H1 (cell line): ENCODE data around the gene LRRC72. TPM values are rescaled to one million over a fixed set of nuclear protein-coding genes. Genes with fewer than 3 reads are reported as not detected.

Experiments used
- GABPA ChIP-seq: IDR thresholded peaks from 2 replicates; pipeline ENCODE4 v1.6.1; 2011; ENCODE audit warnings: mild to moderate bottlenecking, low read length, moderate library complexity, borderline replicate concordance; ENCODE audit not compliant: insufficient read depth
- RBBP5 ChIP-seq: IDR thresholded peaks from 2 replicates; pipeline ENCODE4 v1.7.1; 2012; ENCODE audit warnings: low read depth, mild to moderate bottlenecking, inconsistent platforms, low read length, moderate library complexity, borderline replicate concordance
- TAF7 ChIP-seq: optimal IDR thresholded peaks from 2 replicates; pipeline ENCODE3; 2011; ENCODE audit warnings: low read depth, mild to moderate bottlenecking, inconsistent platforms, low read length, moderate library complexity, borderline replicate concordance
- polyA plus RNA-seq, 7 experiments: library from polyadenylated mRNA; depleted of rRNA in 3 of 7; stranded (reverse) in 5 of 7; unstranded in 2 of 7; fragments of >200 nt in 5 of 7; fragments of 200-250 nt in 2 of 7; gene quantifications; 1 replicate in 5 of 7; 2 replicates in 1 of 7; 4 replicates in 1 of 7; pipeline versions ENCODE4 v1.2.1 to v1.2.3, GENCODE V29; 2011 to 2013; ENCODE audit warnings: missing spikeins in 2 of 7, mixed read lengths in 2 of 7
- total RNA-seq: library from RNA; stranded (reverse); fragmentation: NEBNext Ultra II Directional; extraction: Animal tissue kit (Norgen Biotek cat#: 25700); gene quantifications from 2 replicates; pipeline ENCODE4 v1.2.1, GENCODE V29; 2021

Gene LRRC72
- total and polyA plus RNA-seq, 2 of the 8 experiments (the other 6 are each of a cell fraction or from before 2014, with no cell fraction given): not detected

- TF ChIP-seq GABPA: no peak
- no peak for TF ChIP-seq RBBP5
- no peak for TF ChIP-seq TAF7
- TF ChIP-seq, all 59 proteins: peak for 0
Measured at GRCh38 chr7:16511314-16511713, 15.3 kb upstream of the LRRC72 start (continued).
